Medulla oblongata (tissue), 1 donor: Measurements from ENCODE around the gene DDIT4L.
"Not testable (repeated sequence)": the region's sequence is repeated elsewhere in the genome, so short reads cannot be mapped to it uniquely, and the experiment has no call there.

ENCODE experiments used
- DNase-seq: peaks from one replicate; pipeline ENCODE4 v3.0.0-alpha.2; 2015; ENCODE audit errors: extremely low spot score

Gene DDIT4L, protein sequence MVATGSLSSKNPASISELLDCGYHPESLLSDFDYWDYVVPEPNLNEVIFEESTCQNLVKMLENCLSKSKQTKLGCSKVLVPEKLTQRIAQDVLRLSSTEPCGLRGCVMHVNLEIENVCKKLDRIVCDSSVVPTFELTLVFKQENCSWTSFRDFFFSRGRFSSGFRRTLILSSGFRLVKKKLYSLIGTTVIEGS

DNA sequence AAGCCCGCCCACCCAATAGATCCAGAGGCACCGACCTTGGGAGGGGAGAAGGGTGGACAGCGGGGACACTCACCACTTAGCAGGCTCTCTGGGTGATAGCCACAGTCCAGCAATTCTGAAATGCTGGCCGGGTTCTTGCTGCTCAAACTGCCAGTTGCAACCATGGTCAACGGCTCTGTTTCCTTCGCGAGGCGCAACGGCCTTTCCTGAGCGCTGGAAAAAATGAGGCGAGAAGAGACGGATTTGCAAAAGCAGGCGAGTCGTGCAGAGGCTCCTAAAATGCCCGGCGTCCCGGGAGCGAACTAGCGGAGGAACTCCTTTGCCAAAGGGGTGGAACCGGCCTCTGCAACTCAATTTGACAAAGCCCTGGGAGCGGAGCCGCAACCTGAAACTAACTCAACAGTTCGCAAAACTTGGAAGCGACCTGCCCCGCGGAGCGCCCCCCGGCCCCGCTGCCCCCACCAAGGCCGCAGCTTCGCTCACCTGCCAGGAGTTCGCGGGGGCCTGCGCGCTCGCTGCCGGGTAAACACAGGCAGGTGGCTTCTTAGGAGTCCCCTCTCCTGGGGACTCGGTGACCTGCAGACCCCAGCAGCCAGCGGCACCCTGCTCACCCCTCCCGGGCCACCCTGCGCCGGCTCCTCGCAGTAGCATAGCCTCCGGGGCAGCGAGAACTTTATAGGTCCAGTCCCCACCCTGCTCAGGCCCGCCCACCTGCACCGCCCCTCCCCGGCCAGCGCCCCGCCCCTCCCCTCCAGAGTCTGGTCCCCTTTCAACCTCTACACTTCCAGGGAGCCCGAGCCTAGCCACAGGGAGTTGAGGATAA lies at the start of gene DDIT4L:
TSS of gene DDIT4L (minus strand) at position 649 of the 823 bp plus-strand sequence. CDS start at position 164, 485 bp downstream.
- DNase-seq: peak; percentile 11

DNA sequence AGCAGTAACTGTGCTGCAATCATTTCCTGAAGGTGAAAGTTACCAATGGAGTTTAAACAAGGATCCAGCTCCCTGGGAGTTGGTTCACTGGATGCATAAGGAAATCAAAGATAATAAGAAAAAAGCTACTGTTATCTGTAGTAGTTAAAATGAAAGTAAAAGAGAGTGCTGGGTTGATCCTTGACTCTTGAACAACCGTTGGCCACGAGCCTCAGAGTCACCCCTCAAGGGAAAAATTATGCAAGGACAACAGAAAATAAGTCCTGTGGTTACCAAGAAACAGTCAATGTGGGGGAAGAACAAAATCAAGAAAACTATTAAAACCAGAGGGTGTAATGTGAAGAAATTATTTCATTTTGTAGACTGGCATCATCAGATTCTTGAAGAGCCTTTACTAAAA lies 49.7 kb upstream of the DDIT4L start:
- DNase-seq: no peak

DNA sequence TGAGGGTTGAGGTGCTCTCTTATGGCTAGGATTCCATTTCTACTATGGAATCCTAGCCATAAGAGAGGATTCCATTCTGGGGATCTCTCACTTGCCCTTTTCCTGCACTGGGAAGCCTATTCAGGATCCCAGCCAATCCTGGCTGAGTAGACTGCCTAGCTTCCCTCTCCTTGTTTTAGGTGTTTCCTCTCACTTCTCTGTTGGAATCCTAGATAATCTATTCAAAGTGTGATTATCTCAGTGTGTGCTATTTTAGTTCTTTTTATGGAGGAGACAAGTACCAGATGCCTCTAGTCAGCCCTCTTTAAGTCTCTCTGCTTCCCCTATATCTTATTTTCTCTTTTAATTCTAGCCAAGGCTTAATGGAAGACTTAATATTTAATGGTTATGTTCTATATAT lies 34.5 kb upstream of the DDIT4L start:
- DNase-seq: no peak

DNA sequence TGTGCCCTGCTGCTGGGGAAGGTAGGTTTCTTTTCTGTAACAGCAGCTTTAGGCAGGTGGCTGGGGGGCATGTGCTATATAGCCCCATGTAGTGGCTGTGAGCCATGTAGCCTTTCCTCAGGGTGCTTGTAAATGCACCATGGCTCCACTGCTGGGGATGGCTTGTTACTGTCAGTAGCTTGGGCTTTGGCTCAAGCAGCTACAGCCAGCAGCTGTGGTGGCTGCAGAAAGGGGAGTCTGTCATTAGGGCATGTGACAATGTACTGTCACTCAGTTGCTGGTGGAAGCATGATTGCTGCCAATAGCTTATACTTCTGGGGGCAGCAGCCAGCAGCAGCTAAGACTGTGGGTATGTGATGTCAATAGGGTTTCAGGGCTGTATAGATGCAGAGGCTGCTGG lies 33.9 kb upstream of the DDIT4L start:
- DNase-seq: no peak

DNA sequence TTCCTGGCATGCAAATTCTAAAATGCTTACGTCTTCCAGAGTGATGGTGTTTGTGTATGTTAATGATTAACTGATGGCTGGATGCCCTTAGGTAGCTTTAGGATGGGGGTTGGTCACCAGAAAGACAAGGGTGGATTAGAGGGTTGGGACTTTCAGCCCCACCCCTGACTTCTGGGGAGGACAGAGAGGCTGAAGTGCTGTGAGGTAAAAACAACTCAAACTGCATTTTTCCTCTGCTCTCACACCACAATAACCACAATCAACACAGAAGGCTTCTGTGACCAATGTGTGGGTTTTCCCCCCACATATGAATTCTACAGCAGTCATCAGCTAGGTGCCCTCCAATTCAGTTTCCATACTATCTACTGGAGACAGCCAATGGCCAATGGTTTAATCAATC lies 18.7 kb upstream of the DDIT4L start:
- no peak for DNase-seq

DNA sequence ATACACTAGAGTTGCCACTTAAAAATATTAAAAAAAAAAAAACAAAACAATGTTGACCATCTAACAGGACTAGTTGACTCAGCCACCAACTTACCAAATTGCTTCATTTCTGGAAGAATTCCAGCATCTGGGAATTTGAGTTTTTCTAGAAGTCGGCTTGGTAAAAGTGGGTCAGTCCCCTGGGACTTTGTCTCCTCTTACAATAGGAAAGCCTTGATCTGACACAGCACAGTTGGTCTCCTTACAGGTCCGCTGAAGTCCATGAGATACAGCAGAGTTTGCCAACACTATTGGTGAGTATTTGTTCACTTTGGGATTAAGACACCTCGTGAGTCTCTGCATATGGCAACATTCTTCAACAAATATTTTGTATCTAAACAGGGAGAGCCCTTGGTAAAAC lies 18.2 kb upstream of the DDIT4L start:
- DNase-seq: no peak

DNA sequence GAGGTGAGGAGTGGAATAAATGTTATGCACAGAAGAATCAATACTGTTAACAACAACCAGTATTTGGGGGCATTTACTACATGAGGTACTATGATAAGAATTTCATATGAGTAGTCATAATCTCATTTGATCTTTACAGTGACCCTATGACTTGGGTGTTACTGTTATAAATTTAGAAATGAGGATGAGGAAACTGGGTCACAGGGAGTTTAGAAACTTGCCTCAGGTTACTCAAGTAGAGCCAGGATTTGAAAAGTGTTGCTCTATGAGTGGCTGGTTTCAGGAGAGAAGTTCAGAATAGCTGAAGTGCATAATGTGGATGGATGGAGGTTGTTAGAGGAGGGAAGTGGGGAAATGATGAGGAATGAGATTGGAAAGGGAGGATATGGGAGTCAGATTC lies 16.6 kb upstream of the DDIT4L start:
- DNase-seq: no peak

DNA sequence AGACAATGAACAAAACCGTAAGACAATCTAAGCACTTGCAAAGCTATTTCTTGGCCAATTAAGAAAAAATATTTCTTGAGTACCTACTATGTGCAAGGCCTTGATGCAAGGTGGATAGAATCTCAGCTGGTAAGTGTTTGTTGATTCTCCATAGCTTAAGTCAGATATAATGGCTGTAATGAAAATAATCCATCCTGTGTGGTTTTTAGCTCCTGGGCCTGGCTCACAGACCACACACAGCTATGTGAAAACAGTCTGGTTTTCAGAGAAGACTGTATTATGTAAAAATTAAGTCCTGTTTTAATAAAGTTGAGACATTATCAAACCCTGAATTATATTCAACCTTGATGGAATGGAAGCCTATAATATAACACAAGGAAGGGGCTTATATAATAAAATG lies 7.8 kb upstream of the DDIT4L start:
- DNase-seq: no peak

DNA sequence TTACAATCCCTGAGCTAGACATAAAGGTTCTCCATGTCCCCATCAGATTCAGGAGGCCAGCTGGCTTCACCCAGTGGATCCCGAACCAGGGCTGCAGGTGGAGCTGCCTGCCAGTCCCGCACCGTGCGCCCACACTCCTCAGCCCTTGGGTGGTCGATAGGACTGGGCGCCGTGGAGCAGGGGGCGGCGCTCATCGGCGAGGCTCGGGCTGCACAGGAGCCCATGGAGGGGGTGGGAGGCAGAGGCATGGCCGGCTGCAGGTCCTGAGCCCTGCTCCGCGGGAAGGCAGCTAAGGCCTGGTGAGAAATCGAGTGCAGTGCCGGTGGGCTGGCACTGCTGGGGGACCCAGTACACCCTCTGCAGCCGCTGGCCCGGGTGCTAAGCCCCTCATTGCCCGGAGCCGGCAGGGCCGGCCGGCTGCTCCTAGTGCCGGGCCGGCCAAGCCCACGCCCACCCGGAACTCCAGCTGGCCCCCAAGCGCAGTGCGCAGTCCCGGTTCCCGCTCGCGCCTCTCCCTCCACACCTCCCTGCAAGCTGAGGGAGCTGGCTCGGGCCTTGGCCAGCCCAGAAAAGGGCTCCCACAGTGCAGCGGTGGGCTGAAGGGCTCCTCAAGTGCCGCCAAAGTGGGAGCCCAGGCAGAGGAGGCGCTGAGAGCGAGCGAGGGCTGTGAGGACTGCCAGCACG lies 6.3 kb upstream of the DDIT4L start:
- not testable (repeated sequence) for DNase-seq

DNA sequence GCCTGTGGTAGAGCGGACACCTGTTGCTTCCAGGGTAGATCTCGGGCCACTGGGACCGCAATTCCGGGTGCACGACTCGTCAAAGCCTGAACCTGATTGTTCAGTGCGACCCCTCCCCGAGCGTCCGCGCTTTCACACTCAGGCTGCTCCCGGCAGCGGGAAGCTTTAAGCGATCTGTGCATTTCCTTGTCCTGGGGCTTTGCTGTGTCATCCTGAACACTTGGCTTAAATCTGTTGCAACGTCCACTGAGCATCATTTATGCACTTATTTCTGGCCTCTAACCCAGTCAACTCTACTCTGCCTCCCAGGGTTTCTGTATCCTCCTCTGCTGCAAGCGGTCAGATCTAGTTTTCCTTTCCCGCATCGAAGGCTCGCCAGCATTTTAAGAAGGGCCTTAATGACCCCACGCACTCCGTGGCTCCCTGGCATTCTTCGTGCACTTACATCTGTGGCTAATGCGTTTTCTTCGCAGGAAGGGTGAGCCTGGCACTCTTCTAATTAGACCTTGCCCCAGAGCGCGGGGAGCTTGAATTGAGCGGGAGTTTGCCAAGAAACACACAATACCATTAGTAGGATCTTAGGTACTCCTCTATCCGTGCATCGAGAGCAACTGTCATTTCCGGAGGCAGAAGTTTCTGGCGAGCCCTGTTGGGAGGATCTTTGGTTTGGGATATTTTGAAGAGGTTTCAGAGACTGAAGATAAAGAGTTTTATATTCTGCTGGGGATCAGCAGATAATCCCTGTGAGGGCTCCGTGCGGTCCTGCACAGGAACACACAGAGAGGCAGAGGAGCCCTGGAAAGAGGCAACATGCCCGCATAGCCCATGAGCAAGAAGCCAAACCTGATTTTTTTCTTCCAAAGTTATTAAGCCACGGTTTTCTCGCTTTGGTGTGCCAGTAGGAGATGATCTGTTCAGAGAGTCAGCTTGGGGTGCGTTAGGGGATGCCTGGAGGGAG lies 654 bp upstream of the DDIT4L start:
- DNase-seq: peak; percentile 21

DNA sequence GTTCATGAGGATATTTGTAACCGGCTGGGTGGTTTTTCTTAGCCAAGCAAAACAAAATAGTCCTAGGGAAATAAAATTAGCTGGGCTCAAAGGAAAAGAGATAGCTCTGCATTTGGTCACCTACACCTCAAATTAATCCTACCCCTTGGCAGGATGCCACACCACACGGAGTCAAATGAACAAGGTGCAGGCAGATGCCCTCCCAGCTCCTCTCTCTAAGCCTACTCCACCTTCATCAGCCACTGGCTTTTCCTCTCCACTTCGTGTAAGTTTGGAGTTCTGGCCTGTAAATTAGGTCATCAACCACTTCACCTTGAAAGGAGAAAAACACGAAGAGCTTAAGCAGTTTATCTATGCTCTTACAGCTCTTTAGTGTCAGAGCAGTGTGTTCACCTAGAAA lies 1.4 kb downstream of the DDIT4L start:
- DNase-seq: peak; percentile 18

DNA sequence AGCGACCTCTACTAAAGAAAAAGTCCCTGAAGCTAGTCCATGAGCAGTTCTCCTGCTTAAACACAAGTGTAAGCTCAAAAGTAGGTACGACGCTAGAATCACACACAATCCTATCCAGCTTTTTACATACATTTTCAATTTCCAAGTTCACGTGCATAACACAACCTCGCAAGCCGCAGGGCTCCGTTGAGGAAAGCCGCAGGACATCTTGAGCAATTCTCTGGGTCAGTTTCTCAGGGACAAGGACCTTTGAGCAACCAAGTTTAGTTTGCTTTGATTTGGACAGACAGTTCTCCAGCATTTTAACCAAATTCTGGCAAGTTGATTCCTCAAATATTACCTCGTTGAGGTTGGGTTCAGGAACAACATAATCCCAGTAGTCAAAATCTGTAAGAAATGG lies 2.5 kb downstream of the DDIT4L start:
- DNase-seq: no peak

DNA sequence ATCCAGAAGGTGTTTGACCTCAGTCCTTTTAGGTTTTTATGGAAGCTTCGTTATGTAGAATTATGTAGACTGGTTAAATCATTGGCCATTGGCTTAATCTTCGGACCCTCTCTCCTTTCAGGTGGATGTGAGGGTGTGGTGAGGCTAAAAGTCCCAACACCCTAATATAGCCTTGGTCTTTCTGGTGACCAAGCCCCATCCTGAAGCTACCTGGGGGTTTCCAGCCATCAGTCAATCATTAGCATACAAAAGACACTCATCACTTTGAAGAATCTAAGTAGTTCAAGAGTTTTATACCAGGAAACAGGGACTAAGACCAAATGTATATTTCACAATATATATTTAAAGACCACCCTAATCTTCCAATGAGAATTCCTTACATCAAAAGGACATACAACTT lies 5.5 kb downstream of the DDIT4L start:
- DNase-seq: no peak

DNA sequence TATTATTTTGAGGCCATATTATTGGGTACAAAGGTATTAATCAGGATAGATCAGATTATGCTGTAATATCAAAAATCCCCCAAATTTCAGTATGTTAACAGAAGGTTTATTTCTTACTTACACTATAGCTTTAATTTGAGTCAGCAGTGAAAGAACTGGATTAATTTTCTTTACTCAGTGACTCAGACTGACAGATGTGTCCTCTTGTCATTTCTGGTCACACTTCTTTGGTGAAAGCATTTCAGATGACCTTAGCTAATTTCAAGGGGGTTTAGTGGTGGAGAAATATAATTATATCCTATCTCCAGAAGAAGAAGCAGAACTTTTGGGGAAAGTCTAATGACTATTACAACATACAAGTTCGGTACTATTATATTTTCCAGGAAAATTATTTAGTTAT lies 12.4 kb downstream of the DDIT4L start:
- no peak for DNase-seq

DNA sequence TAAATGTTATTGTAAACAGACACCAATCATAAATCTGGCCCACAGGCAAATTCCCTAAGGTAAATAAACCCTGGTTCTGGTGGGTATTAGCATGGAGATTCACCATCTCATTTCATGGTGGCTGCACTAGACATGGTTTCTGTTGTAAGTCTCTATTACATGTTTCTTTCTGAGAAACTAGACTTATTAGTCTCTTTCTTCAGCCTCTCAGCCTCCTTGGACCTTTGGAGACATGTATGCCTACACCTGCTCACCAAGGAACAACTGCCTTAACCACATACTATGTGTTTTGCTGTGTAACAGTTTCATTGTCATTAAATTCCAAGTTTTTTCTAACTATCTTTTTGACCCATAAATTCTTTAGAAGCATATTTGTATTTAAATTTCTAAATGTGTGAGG lies 13.1 kb downstream of the DDIT4L start:
- DNase-seq: no peak

DNA sequence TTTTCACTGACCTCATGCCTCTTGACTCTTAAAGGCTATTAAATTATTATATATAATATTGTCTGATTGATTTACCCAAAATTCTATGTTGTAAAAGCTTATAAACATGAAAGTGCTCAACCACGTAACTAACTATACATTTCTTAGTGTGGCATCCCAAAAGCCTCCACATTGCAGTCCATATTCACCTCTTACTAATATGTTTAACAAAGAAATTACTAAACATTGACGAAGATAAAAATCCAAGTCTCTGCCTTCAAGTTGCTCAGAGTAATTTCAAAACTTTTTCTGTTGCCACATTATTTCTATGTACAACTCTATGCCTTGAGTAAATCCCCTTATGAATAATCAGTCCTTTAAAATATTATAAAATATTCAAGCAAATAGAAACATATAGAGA lies 14.4 kb downstream of the DDIT4L start:
- DNase-seq: no peak

DNA sequence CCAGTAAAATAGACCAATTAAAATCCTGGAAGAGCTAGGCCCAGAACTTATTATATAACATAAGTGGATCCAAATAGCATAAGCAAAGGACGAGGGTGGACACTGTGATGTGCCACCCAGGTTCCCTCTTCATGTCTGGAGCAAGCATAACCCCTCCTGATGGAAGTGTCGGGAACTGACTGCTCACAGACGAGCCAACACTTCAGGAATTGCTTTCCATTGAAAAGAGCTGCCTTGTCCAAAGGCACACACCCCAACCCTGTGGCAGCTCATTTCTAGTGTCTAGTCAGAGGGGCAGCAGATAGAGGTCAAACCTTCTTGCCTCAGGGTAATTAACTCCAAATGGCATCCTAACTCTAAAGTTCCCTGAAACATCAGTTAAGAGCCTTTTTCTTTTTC lies 15.3 kb downstream of the DDIT4L start:
- no peak for DNase-seq

DNA sequence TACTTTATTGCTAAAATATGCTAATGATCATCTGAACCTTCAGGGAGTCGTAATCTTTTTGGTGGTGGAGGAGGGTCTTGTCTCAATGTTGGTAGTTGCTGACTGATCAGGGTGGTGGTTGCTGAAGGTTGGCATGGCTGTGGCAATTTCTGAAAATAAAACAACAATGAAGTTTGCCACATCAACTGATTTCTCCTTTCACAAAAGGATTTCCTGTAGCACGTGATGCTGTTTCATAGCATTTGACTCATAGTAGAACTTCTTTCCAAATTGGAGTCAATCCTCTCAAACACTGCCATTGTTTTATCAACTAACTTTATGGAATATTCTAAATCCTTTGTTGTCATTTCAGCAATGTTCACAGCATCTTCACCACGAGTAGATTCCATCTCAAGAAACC lies 19.3 kb downstream of the DDIT4L start:
- DNase-seq: no peak

DNA sequence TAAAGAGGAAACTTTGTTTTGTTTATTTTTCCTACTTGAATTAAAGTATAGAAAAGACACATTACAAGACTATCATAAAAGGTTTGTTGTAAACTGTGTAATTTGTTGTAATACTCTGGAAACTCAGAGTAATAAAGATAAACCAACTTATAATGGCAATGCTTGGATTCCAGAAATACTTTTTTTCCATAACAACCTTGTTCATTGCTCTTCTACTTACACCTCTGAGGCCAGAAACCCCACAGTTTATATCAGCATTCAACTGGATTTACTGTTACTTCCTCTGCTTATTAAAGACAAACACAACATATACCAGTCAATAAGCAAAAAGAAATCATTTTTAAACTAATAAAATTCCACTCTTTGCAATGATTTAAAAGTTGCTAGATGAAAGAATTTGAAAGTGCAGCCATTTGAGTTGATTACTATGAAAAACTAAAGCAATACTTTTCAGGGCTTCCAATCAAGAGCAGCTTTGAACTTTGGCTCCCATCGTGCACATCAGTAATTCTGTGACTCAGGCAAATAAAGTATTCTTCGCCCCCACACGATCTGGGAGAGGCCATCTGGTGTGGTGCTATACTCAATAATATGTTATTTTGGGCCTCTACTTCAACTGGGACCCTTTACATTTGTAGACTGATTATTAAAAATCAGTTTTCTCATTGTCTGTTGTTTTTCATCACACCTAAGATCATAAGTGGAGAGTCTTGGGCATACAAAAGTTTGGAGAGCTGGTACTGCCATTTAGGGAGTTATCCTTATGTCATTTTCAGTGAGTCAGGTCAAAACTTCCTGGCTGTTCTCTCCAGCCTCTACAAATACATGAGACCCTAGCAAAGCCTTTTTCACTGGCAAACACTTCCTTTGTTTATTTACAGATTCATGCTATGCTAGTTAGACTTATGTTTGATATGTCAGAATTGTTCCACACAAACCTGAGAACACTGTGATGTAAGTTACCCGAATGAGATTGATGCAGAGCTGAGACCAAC lies 20.5 kb downstream of the DDIT4L start:
- no peak for DNase-seq

DNA sequence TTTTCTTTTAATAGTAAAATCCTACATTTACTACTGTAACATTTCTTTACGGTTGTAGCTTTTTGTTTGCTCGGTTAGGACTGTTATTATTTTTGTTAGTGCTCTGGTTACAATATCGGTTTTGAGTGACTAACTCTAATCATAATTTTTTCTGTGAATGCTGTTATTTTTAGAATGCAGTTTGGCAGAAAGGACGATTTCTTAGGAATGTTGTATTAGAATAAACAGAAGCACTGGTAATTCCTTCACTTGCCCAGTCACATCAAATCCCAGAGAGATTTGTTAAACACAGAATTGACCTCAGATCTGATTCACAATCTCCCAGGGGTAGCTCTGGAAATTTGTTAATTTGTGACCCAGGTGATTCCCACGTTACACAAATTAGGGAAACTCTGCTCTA lies 21.7 kb downstream of the DDIT4L start:
- DNase-seq: no peak
